ENCODE data around the gene PSMG3.

PSMG3 gene

GRCh38 chr7:1558181-1558811 is 11.5 kb downstream of the PSMG3 start:
- DNase-seq (ENCODE audit: low spot score): no peak

GRCh38 chr7:1557771-1558170 is 12.1 kb downstream of the PSMG3 start:
- no peak for DNase-seq (ENCODE audit: low spot score)

GRCh38 chr7:1557006-1557405 is 12.8 kb downstream of the PSMG3 start:
- DNase-seq (ENCODE audit: low spot score): no peak

- DNase-seq (ENCODE audit: low spot score): peak; percentile 43
Measured at GRCh38 chr7:1555813-1556543, 13.9 kb downstream of the PSMG3 start, which contains the start of gene TMEM184A. Gene TMEM184A, minus strand, starts transcription at chr7:1556205. Its CDS starts 721 bp downstream, at chr7:1555484.

GRCh38 chr7:1555046-1555812 is 14.6 kb downstream of the PSMG3 start:
- no peak for DNase-seq (ENCODE audit: low spot score)

- DNase-seq (ENCODE audit: low spot score): no peak
Measured at GRCh38 chr7:1554333-1555045, 15.3 kb downstream of the PSMG3 start.

GRCh38 chr7:1553512-1554210 is 16.2 kb downstream of the PSMG3 start:
- no peak for DNase-seq (ENCODE audit: low spot score)

GRCh38 chr7:1552200-1552599 is 17.6 kb downstream of the PSMG3 start:
- no peak for DNase-seq (ENCODE audit: low spot score)

- no peak for DNase-seq (ENCODE audit: low spot score)
Measured at GRCh38 chr7:1550846-1551155, 19.0 kb downstream of the PSMG3 start.

GRCh38 chr7:1550005-1550845 is 19.6 kb downstream of the PSMG3 start:
- DNase-seq (ENCODE audit: low spot score): no peak

GRCh38 chr7:1549357-1550004 is 20.4 kb downstream of the PSMG3 start:
- DNase-seq (ENCODE audit: low spot score): no peak

- no peak for DNase-seq (ENCODE audit: low spot score)
Measured at GRCh38 chr7:1548944-1549343, 20.9 kb downstream of the PSMG3 start.

GRCh38 chr7:1548438-1548831 is 21.4 kb downstream of the PSMG3 start:
- DNase-seq (ENCODE audit: low spot score): no peak

GRCh38 chr7:1547777-1548437 is 21.9 kb downstream of the PSMG3 start:
- no peak for DNase-seq (ENCODE audit: low spot score)

- DNase-seq (ENCODE audit: low spot score): no peak
Measured at GRCh38 chr7:1546909-1547776, 22.7 kb downstream of the PSMG3 start.

- no peak for DNase-seq (ENCODE audit: low spot score)
Measured at GRCh38 chr7:1546274-1546908, 23.4 kb downstream of the PSMG3 start.

- DNase-seq (ENCODE audit: low spot score): no peak
Measured at GRCh38 chr7:1545417-1546246, 24.2 kb downstream of the PSMG3 start.

All from CD4-positive, alpha-beta T cell treated with Interleukin-2 at 100 ng/mL for 4 hours (primary cell).